Testis (tissue), 3 donors: ENCODE data around the gene CYP3A5. TPM values are rescaled to one million over a fixed set of nuclear protein-coding genes. Genes with fewer than 3 reads are reported as not detected.

Experiments
- DNase-seq: peaks from one replicate; pipeline ENCODE4 v3.0.0-alpha.2; 2019
- H3K27ac ChIP-seq, 2 donors: fragments of 200-600 bp; sonication (generic); one replicate each; pipeline ENCODE4 v1.5.1; 2019
- H3K27me3 ChIP-seq: fragments of 200-600 bp; sonication (generic); one replicate; pipeline ENCODE4 v1.5.1; 2019
- H3K36me3 ChIP-seq: fragments of 200-600 bp; sonication (generic); one replicate; pipeline ENCODE4 v1.5.1; 2017; ENCODE audit warnings: low read depth; ENCODE audit errors: missing control alignments
- H3K4me1 ChIP-seq: fragments of 200-600 bp; sonication (generic); one replicate; pipeline ENCODE4 v1.5.1; 2019
- H3K4me3 ChIP-seq, 2 donors: fragments of 200-600 bp; sonication (generic); one replicate each; pipeline ENCODE4 v1.5.1; 2017 to 2019
- H3K9me3 ChIP-seq: fragments of 200-600 bp; sonication (generic); one replicate; pipeline ENCODE4 v1.5.1; 2017
- CTCF ChIP-seq, 3 experiments: fragments of 450-650 bp in 2 of 3; fragments of 200-600 bp in 1 of 3; sonication (generic) in 1 of 3; IDR thresholded peaks; one replicate each; pipeline ENCODE4 v1.5.1; 2016 to 2019; ENCODE audit warnings: antibody characterized with exemption in 3 of 3, mild to moderate bottlenecking in 2 of 3, moderate library complexity in 1 of 3
- POLR2A ChIP-seq: fragments of 450-650 bp; IDR thresholded peaks from one replicate; pipeline ENCODE4 v1.6.1; 2017; ENCODE audit warnings: antibody characterized with exemption, mild to moderate bottlenecking, moderate library complexity
- WGBS, 2 donors: methylation state at CpG; one replicate each; pipeline ENCODE4 v1.1.5; 2018; 5-methylcytosine and 5-hydroxymethylcytosine counted together
- intact Hi-C: fragments of 100-400 bp; cut with DNase I; formaldehyde crosslinking; loops from one replicate; pipeline ENCODE4 v1.15.1; 2023; ENCODE audit warnings: low total_unique reads
- polyA plus RNA-seq: library from polyadenylated mRNA; stranded (reverse); fragments of 350-450 nt; fragmentation: Illumina TruSeq; extraction: RNeasy Lipid Tissue Mini Kit (QIAGEN cat#74804); gene quantifications from one replicate; pipeline ENCODE4 v1.2.3, GENCODE V29; 2014; ENCODE audit warnings: low read depth, low replicate concordance; ENCODE audit not compliant: insufficient read depth
- total RNA-seq, 2 donors: library from RNA; depleted of rRNA; stranded (reverse); fragments of >200 nt; gene quantifications; one replicate each; pipeline ENCODE4 v1.2.3, GENCODE V29; 2016

The CYP3A5 gene
- total and polyA plus RNA-seq, 3 donors from 2014 or later = 0.12 to 0.63 (median 0.55) TPM

- Histone ChIP-seq H3K9me3 (no peaks in the 10 kb centered on the region), H3K36me3 (no peaks in the 10 kb centered on the region), H3K27ac (no peak overlapping the region), H3K4me3 (no peak overlapping the region), H3K4me1 (peaks cover 12% of the 10 kb centered on the region), H3K27me3 (no peaks in the 10 kb centered on the region)
- TF ChIP-seq CTCF (IDR thresholded peaks at IDR 0.05) = no peak
- no peak for TF ChIP-seq POLR2A
- no peak for DNase-seq
- 88 to 93% methylated on average over 9 to 18 of the region's 18 CpGs for WGBS, 2 donors
- intact Hi-C loops = no loop called here
Measured at GRCh38 chr7:99619571-99620130, 60.1 kb downstream of the CYP3A5 start.

GRCh38 chr7:99618726-99619125 is 61.1 kb downstream of the CYP3A5 start:
- Histone ChIP-seq H3K27ac (no peak overlapping the region), H3K4me3 (no peak overlapping the region), H3K9me3 (no peaks in the 10 kb centered on the region), H3K27me3 (no peaks in the 10 kb centered on the region), H3K36me3 (no peaks in the 10 kb centered on the region), H3K4me1 (peaks cover 12% of the 10 kb centered on the region)
- no peak for DNase-seq
- 92 to 93% methylated on average over 3 of the region's 3 CpGs for WGBS, 2 donors
- intact Hi-C loops = no loop called here
- TF ChIP-seq POLR2A (no peak), CTCF (IDR thresholded peaks at IDR 0.05) (no peak)

- no peaks in the 10 kb centered on the region for H3K27me3 ChIP-seq
- H3K4me1 ChIP-seq = peaks cover 12% of the 10 kb centered on the region
- WGBS, 2 donors = 11 to 15% methylated on average over 15 to 18 of the region's 22 CpGs
- TF ChIP-seq POLR2A (no peak), CTCF (IDR thresholded peaks at IDR 0.05) (no peak)
- DNase-seq = no peak
- H3K36me3 ChIP-seq = no peaks in the 10 kb centered on the region
- H3K9me3 ChIP-seq = no peaks in the 10 kb centered on the region
- peak overlapping the region; percentile 75 for H3K27ac ChIP-seq
- intact Hi-C loops = no loop called here
- peak overlapping the region; percentile 94 for H3K4me3 ChIP-seq
Measured at GRCh38 chr7:99617192-99617781, 62.5 kb downstream of the CYP3A5 start.

- Histone ChIP-seq H3K9me3 (no peaks in the 10 kb centered on the region), H3K4me3 (peak within 1 kb of the TSS; percentile 94), H3K36me3 (no peaks in the 10 kb centered on the region), H3K4me1 (peaks cover 12% of the 10 kb centered on the region), H3K27ac (peak within 1 kb of the TSS; percentile 75), H3K27me3 (no peaks in the 10 kb centered on the region)
- intact Hi-C loops = no loop called here
- peak; percentile 96 for DNase-seq
- TF ChIP-seq POLR2A (no peak), CTCF (IDR thresholded peaks at IDR 0.05) (peak in 1 of 3 experiments; percentile 10)
- 0% methylated on average over 1 to 34 of the region's 60 CpGs for WGBS, 2 donors
Measured at GRCh38 chr7:99616359-99617191, 63.2 kb downstream of the CYP3A5 start, which contains the start of gene ZSCAN25. Gene ZSCAN25, plus strand, starts transcription at chr7:99616946. Its CDS starts 2,661 bp downstream, at chr7:99619607.
